Omental fat pad (tissue), 4 donors: ENCODE data around the gene BABAM2. TPM values are rescaled to one million over a fixed set of nuclear protein-coding genes. Genes with fewer than 3 reads are reported as not detected.
"Not testable (repeated sequence)": the region's sequence is repeated elsewhere in the genome, so short reads cannot be mapped to it uniquely, and the experiment has no call there.

Source experiments
- ATAC-seq: fragments of 150-250 bp; one replicate; pipeline ENCODE4 v1.9.1; 2016; ENCODE audit warnings: mild to moderate bottlenecking, moderate library complexity; ENCODE audit not compliant: low FRiP score
- DNase-seq: peaks from one replicate; pipeline ENCODE4 v3.0.0-alpha.2; 2019; ENCODE audit warnings: low spot score
- CTCF ChIP-seq, 3 donors: fragments of 450-650 bp; IDR thresholded peaks; one replicate each; pipeline ENCODE4 v1.5.1; 2016 to 2017; ENCODE audit warnings: antibody characterized with exemption in 3 of 3, mild to moderate bottlenecking in 3 of 3, moderate library complexity in 2 of 3
- total RNA-seq, 4 donors: library from RNA; depleted of rRNA; stranded (reverse); fragments of >200 nt; gene quantifications; one replicate each; pipeline ENCODE4 v1.1.0, GENCODE V29; 2016

Gene BABAM2
- total RNA-seq, 4 donors from 2014 or later: 29.2 to 41.0 (median 36.5) TPM

- no peak for TF ChIP-seq CTCF (IDR thresholded peaks at IDR 0.05)
- ATAC-seq: no peak
- no peak for DNase-seq
Observed at GRCh38 chr2:28327956-28328922, 437.7 kb downstream of the BABAM2 start.

GRCh38 chr2:28329184-28329583 lies 438.7 kb downstream of the BABAM2 start:
- DNase-seq: no peak
- no peak for ATAC-seq
- TF ChIP-seq CTCF (IDR thresholded peaks at IDR 0.05): no peak

- ATAC-seq, DNase-seq: not testable (repeated sequence)
Observed at GRCh38 chr2:28330722-28331121, 440.2 kb downstream of the BABAM2 start.

- ATAC-seq: not testable (repeated sequence)
Observed at GRCh38 chr2:28331797-28332196, 441.3 kb downstream of the BABAM2 start.

GRCh38 chr2:28332696-28333095 lies 442.2 kb downstream of the BABAM2 start:
- ATAC-seq (no peak), DNase-seq (no peak)
- TF ChIP-seq CTCF (IDR thresholded peaks at IDR 0.05): no peak

More at GRCh38 chr2:28331797-28332196, 441.3 kb downstream of the BABAM2 start:
- not testable (repeated sequence) for DNase-seq

GRCh38 chr2:28333606-28334526 lies 443.3 kb downstream of the BABAM2 start:
- ATAC-seq (no peak), DNase-seq (no peak)
- no peak for TF ChIP-seq CTCF (IDR thresholded peaks at IDR 0.05)

GRCh38 chr2:28334527-28334894 lies 444.0 kb downstream of the BABAM2 start:
- ATAC-seq: no peak
- no peak for TF ChIP-seq CTCF (IDR thresholded peaks at IDR 0.05)

GRCh38 chr2:28335265-28335664 lies 444.7 kb downstream of the BABAM2 start:
- ATAC-seq, DNase-seq: not testable (repeated sequence)

More at GRCh38 chr2:28334527-28334894, 444.0 kb downstream of the BABAM2 start:
- DNase-seq: no peak
